NT2/D1 (cell line): Measurements from ENCODE around the gene OR5L1.

ENCODE experiments used
- SUZ12 ChIP-seq: IDR thresholded peaks from 2 replicates; pipeline ENCODE4 v1.6.1; 2011; ENCODE audit not compliant: insufficient read length, insufficient read depth; ENCODE audit errors: extremely low read depth
- YY1 ChIP-seq: IDR thresholded peaks from 2 replicates; pipeline ENCODE4 v1.6.1; 2011; ENCODE audit not compliant: insufficient read length, insufficient read depth
- ZNF274 ChIP-seq: IDR thresholded peaks from 2 replicates; pipeline ENCODE4 v1.6.1; 2011; ENCODE audit warnings: mild to moderate bottlenecking, low read depth, low read length

- no peak for TF ChIP-seq YY1
- no peak for TF ChIP-seq SUZ12
- TF ChIP-seq ZNF274 = no peak
Measured at GRCh38 chr11:55819330-55819729, 8.2 kb downstream of the OR5L1 start, which contains the start of gene OR5D18.
